Stimulated activated CD4-positive, alpha-beta T cell treated with anti-CD3 and anti-CD28 coated beads, Interleukin-15, amount 100 ng/mL, for 48 hours (primary cell): ENCODE measurements around the gene NRK.
"Not testable (repeated sequence)": the region's sequence is repeated elsewhere in the genome, so short reads cannot be mapped to it uniquely, and the experiment has no call there.

Experiments
- DNase-seq, 2 donors: peaks; one replicate each; pipeline ENCODE4 v3.0.0-alpha.2; 2020; ENCODE audit warnings: low read depth in 2 of 2

Gene NRK

DNA sequence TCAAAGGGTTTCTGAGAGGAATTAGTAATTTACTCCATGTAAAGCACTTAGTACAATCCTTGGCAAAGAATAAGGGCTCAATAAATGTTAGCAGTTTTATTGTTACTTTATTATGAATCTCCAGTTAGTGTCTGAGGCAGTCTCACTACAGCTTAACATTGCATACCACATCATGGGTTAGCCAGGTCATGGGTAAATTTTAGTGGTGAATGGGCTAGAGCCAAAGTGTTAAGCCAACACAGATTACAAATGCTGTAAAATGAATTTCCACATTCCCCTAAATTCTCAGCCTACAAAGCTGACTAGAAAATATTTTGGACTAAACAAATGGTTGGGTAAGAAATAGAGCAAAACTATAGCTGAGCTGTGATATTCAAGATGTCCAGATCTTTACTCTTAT lies 72.4 kb downstream of the NRK start:
- no peak for DNase-seq

GRCh38 chrX:105909576-105909975 lies 87.2 kb downstream of the NRK start:
- DNase-seq = no peak

GRCh38 chrX:105910563-105911105 lies 88.3 kb downstream of the NRK start:
- DNase-seq = no peak

GRCh38 chrX:105945266-105945665 lies 122.9 kb downstream of the NRK start:
- no peak for DNase-seq

- DNase-seq = no peak
These were observed 147.1 kb downstream of the NRK start for GRCh38 chrX:105969487-105969886.

DNA sequence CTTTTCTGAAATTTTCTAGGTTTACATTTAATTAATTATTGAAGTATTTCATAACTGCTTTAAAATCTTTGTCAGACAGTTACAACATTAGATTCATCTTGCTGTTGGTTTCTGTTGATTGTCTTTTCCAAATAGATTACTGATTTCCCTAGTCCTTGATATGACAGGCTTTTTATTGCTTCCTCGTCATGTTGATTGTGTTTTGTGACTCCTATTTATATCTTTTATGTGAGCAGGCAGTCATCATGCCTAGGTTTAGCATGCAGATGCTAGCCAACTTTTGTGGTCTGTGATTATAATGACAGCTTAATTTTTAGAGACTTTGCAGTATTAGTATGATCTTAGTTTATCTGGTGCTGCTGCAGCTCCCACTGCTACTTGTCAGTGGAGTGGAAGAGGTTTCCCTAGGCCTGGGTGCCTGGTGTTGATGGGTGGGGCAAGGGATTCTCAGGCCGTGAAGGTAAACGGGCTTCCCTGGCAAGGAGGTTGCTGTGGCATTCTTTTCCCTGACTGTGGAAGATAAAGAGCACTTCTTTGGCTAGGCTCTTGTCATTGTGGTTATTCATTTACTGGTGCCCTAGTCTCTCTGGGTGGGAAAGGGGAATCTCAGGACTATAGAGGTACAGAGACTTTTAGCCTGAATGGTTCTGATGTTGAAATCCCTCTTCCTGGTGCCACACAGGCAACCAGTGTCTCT lies 150.5 kb downstream of the NRK start:
- DNase-seq = no peak

GRCh38 chrX:105973387-105973739 lies 151.0 kb downstream of the NRK start:
- DNase-seq = no peak

- DNase-seq = no peak
These were observed 153.0 kb downstream of the NRK start for GRCh38 chrX:105975382-105975781.

- no peak for DNase-seq
These were observed 159.6 kb downstream of the NRK start for GRCh38 chrX:105981772-105982485.

DNA sequence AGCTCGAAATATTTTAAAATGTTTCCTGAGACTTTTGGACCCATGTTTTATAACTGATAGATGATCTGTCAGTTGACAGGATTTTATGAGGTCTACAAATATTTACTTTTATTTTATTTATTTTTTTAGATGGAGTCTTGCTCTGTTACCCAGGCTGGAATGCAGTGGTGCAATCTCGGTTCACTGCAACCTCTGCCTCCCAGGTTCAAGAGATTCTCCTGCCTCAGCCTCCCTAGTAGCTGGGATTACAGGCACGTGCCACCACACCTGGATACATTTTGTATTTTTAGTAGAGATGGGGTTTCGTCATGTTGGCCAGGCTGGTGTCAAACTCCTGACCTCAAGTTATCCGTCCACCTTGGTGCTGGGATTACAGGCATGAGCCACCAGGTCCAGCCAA lies 166.1 kb downstream of the NRK start:
- DNase-seq = not testable (repeated sequence)

DNA sequence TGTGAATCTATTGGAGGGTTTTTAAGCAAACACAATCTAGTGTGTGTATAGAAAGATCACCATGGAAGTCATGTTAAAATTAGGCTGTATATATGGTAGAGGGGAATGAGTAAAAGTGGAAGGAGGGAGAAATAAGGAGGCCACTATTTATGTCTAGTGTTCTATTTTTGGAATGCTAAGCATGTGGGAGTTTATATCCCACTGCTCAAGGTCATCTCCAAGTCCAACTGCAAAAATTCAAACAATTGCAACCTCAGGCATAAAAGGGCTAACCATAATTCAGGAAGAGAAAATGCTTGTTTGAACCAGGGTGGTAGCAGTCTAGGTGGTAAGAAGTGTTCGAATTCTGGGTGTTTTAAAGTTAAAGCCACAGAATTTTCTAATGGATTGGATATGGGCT lies 177.0 kb downstream of the NRK start:
- no peak for DNase-seq

- DNase-seq = no peak
These were observed 177.9 kb downstream of the NRK start for GRCh38 chrX:106000203-106000602.

DNA sequence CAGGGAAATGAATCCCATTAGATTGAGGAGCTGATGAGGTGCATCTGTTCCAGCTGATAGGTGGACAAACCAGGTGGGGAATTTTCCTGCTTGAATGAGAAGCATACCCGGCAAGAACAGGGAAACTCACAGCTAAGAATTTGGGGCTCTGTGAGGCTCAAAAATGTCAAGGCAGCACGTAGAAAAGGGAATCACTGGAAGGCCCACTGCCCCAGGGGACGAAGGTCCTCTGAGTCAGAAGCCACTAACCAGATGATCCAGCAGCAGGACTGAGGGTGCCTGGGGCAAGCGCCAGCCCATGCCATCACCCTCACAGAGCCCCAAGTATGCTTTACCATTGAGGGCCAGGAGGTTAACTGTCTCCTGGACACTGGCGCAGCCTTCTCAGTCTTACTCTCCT lies 178.3 kb downstream of the NRK start:
- not testable (repeated sequence) for DNase-seq

GRCh38 chrX:106005684-106006083 lies 183.3 kb downstream of the NRK start:
- DNase-seq = no peak

DNA sequence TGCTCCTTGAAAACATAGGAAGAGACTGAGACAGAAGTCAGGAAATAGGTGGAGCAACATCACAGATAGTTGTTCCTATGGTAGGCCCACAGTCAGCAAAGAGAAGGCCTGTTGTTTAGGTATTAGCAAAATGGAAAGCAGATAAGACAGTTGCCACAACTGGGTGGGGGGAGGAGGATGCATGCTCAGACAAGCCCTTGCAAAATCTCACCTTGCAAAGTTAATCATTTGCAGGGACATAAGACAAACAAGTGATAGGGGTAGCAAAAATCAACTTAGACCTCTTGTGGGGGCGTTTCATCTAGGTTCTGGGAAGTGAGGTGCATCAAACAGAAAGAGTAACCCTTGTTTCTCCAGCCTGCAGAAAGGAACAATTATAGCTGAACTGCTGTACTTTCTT lies 185.5 kb downstream of the NRK start:
- DNase-seq = no peak
